Body of pancreas (tissue), 4 donors: ENCODE measurements around the gene PPP1R26. TPM values are rescaled to one million over a fixed set of nuclear protein-coding genes. Genes with fewer than 3 reads are reported as not detected.
"Not testable (repeated sequence)": the region's sequence is repeated elsewhere in the genome, so short reads cannot be mapped to it uniquely, and the experiment has no call there.

Source experiments
- ATAC-seq: fragments of 150-250 bp; one replicate; pipeline ENCODE4 v1.9.1; 2016
- DNase-seq, 4 donors: peaks; one replicate each; pipeline ENCODE4 v3.0.0-alpha.2; 2019
- H3K27ac ChIP-seq, 4 donors: fragments of 200-600 bp; sonication (generic); 1 replicate in 3 of 4; 2 replicates in 1 of 4; pipeline versions ENCODE4 v1.5.1 to v1.6.1; 2016 to 2019; ENCODE audit warnings: mild to moderate bottlenecking in 1 of 4, mixed read lengths in 1 of 4, moderate library complexity in 1 of 4
- H3K27me3 ChIP-seq, 2 donors: fragments of 200-600 bp; sonication (generic); one replicate each; pipeline ENCODE4 v1.6.0; 2016; ENCODE audit warnings: mild to moderate bottlenecking in 1 of 2
- H3K36me3 ChIP-seq, 2 donors: fragments of 200-600 bp; sonication (generic); replicated peaks in 1 of 2; 2 replicates each; pipeline ENCODE4 v1.5.1; 2016; ENCODE audit warnings: low read depth in 2 of 2; ENCODE audit not compliant: insufficient read depth in 1 of 2
- H3K4me1 ChIP-seq: fragments of 200-600 bp; sonication (generic); one replicate; pipeline ENCODE4 v1.6.0; 2016
- H3K4me3 ChIP-seq, 2 donors: fragments of 200-600 bp; sonication (generic); 1 replicate in 1 of 2; 2 replicates in 1 of 2; pipeline ENCODE4 v1.5.1; 2016 to 2019
- H3K9me3 ChIP-seq, 3 donors: fragments of 200-600 bp; sonication (generic); 1 replicate in 2 of 3; 2 replicates in 1 of 3; pipeline ENCODE4 v1.5.1; 2016
- POLR2A ChIP-seq, 3 donors: fragments of 450-650 bp; IDR thresholded peaks; one replicate each; pipeline ENCODE4 v1.6.1; 2016; ENCODE audit warnings: antibody characterized with exemption in 3 of 3, mild to moderate bottlenecking in 2 of 3
- WGBS, 2 donors: methylation state at CpG; one replicate each; pipeline ENCODE4 v1.1.5; 2017; 5-methylcytosine and 5-hydroxymethylcytosine counted together
- intact Hi-C: fragments of 100-400 bp; cut with DNase I; formaldehyde crosslinking; loops from one replicate; pipeline ENCODE4 v1.15.1; 2023
- total RNA-seq, 2 donors: library from RNA; depleted of rRNA; stranded (reverse); fragments of >200 nt; gene quantifications; one replicate each; pipeline ENCODE4 v1.1.0, GENCODE V29; 2016
- TF ChIP-seq, protein P1 (sequence below), 7 experiments: fragments of 450-650 bp in 4 of 7; fragments of 200-600 bp in 3 of 7; sonication (generic) in 3 of 7; IDR thresholded peaks; one replicate each; pipeline ENCODE4 v1.5.1; 2016 to 2019; ENCODE audit warnings: antibody characterized with exemption in 7 of 7

PPP1R26 gene
- total RNA-seq, 2 donors from 2014 or later = 17.8 to 17.9 TPM

DNA sequence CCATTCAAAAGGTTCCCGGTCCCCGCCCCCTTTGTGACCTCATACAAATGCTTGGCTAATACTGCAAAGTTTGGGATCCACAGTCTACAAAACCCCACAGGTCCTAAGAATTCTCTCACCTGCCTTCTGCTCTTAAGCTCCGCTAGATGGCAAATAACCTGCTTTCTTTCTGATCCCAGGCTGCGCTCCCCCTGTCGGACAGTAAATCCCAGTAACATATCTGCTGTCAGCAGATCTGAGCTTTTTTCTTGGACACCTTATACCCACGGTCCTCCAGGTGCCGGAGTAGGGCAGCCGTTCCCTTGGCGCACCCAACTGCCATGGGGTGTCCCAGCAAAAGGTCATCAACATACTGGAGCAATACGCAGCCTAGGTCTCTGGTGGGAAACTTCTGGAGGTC, 39.0 kb upstream of the PPP1R26 start:
- WGBS, 2 donors = 57 to 67% methylated on average over 5 to 10 of the region's 10 CpGs
- Histone ChIP-seq H3K4me3 (no peak overlapping the region), H3K27ac (no peak overlapping the region), H3K4me1 (peaks cover 22% of the 10 kb centered on the region), H3K9me3 (no peaks in the 10 kb centered on the region), H3K27me3 (no peaks in the 10 kb centered on the region), H3K36me3 (no peaks in the 10 kb centered on the region)
- ATAC-seq (no peak), DNase-seq (peak in 3 of 4 donors; percentile 22 to 39 (median 33))
- TF ChIP-seq POLR2A (IDR thresholded peaks at IDR 0.05) = no peak
- TF ChIP-seq, protein P1, sequence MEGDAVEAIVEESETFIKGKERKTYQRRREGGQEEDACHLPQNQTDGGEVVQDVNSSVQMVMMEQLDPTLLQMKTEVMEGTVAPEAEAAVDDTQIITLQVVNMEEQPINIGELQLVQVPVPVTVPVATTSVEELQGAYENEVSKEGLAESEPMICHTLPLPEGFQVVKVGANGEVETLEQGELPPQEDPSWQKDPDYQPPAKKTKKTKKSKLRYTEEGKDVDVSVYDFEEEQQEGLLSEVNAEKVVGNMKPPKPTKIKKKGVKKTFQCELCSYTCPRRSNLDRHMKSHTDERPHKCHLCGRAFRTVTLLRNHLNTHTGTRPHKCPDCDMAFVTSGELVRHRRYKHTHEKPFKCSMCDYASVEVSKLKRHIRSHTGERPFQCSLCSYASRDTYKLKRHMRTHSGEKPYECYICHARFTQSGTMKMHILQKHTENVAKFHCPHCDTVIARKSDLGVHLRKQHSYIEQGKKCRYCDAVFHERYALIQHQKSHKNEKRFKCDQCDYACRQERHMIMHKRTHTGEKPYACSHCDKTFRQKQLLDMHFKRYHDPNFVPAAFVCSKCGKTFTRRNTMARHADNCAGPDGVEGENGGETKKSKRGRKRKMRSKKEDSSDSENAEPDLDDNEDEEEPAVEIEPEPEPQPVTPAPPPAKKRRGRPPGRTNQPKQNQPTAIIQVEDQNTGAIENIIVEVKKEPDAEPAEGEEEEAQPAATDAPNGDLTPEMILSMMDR (IDR thresholded peaks at IDR 0.05) = peak in 4 of 7 experiments; percentile 14 to 43 (median 36)
- intact Hi-C loops = no loop called here

DNA sequence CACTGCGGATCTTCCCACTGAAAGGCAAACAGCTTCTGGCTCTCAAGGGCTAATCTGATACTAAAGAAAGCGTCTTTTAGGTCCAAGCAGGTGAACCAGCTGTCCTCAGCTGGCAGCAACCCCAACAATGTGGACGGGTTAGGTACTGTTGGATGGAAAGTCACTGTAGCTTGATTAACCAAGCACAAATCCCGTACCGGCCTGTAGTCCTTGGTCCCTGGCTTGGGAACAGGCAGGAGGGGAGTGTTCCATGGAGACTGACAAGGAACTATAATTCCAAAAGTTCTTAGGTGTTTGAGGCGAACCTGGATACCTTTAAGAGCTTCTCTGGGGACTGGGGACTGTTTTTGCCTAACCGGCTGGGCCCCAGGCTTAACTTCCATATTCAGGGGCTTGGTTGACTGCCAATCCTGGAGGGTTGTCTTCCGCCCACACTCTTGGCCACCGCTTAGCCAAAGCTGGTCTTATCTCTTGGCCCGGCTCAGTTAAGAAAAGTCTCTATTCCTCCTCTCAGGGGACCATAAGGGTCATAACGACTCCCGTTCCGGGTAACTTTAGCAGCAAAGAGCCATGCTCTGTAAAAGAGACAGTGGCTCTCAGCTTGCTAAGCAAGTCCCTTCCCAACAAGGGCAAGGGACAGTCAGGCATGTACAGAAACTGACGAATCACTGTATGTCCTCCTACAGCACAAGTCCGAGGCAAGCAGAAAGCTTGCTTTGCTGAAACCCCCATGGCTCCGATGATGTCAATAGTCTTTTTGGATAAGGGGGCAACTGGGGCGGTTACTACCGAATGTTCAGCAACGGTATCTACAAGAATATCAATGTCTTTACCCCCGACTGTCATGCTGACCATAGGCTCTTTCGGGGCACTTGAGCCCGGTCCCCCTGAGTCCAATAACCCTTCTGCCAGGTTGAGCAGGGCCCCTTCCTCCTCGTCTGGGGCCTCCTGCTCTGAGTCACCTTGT, 38.2 kb upstream of the PPP1R26 start:
- WGBS, 2 donors = 50 to 55% methylated on average over 23 of the region's 23 CpGs
- H3K27me3 ChIP-seq, H3K9me3 ChIP-seq, H3K4me3 ChIP-seq, intact Hi-C loops, ATAC-seq, H3K36me3 ChIP-seq: not testable (repeated sequence)
- Histone ChIP-seq H3K27ac (peak overlapping the region in 1 of 4 donors; percentile 54), H3K4me1 (peaks cover 22% of the 10 kb centered on the region)
- peak; percentile 30 to 60 (median 34) for DNase-seq

DNA sequence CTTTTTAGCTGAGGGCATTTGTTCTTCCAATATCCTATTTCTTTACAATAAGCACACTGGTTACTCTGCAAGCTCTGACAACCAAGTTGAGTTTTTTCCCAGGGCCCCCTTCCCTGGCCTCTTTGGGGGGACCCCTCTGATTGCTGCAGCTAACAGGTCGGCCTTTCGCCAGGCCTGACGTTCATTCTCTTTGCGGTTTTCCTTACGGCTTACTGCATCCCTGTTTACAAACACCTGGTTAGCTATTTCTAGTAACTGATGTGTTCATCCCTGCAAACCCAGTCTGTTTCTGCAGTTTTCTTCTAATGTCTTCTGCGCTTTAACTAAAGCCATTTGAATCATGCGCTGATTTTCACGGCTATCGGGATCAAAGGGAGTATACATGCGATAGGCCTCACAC, 37.5 kb upstream of the PPP1R26 start:
- DNase-seq (no peak), ATAC-seq (no peak)
- intact Hi-C loops = no loop called here
- no peak for TF ChIP-seq POLR2A (IDR thresholded peaks at IDR 0.05)
- TF ChIP-seq, protein P1 (IDR thresholded peaks at IDR 0.05) = no peak
- H3K9me3 ChIP-seq = no peaks in the 10 kb centered on the region
- H3K36me3 ChIP-seq = no peaks in the 10 kb centered on the region
- H3K27me3 ChIP-seq = no peaks in the 10 kb centered on the region
- H3K27ac ChIP-seq = no peak overlapping the region
- no peak overlapping the region for H3K4me3 ChIP-seq
- peaks cover 22% of the 10 kb centered on the region for H3K4me1 ChIP-seq
- WGBS, 2 donors = 73 to 83% methylated on average over 10 of the region's 10 CpGs

DNA sequence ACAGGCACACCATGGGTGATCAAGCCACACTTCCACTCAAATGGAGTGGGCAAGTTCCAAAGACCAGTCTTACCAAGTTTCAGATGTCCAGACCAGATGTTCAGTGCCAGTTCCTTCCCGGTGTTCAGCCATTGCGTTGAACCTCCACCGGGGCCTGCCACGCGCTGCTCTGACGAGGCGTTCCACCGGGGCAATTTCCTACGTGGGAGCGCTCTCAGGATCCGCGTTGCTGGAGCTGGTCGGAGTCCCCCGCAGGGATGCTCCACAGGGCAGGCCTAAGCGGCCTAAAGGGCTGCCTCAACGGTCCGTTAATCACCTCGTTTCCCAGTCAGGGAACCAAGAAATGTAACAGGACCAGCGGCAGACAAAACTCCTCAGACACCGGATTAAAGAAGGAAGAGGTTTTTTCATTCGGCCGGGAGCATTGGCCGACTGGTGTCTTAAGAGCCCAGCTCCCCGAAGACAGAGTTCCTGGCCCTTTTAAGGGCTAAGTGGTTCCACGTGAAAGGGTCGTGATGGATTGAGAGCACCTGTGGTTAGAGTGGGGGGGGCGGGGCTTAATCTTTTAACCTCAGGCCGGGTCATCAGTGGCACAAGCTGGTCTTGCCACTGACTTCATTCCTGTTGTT, 35.7 kb upstream of the PPP1R26 start:
- ATAC-seq (no peak), DNase-seq (no peak)
- 73 to 79% methylated on average over 25 to 28 of the region's 28 CpGs for WGBS, 2 donors
- no peak overlapping the region for H3K27ac ChIP-seq
- peaks cover 16% of the 10 kb centered on the region for H3K4me1 ChIP-seq
- intact Hi-C loops = no loop called here
- TF ChIP-seq POLR2A (IDR thresholded peaks at IDR 0.05) = no peak
- TF ChIP-seq, protein P1 (IDR thresholded peaks at IDR 0.05) = no peak
- no peaks in the 10 kb centered on the region for H3K9me3 ChIP-seq
- no peaks in the 10 kb centered on the region for H3K36me3 ChIP-seq
- no peaks in the 10 kb centered on the region for H3K27me3 ChIP-seq
- no peak overlapping the region for H3K4me3 ChIP-seq

DNA sequence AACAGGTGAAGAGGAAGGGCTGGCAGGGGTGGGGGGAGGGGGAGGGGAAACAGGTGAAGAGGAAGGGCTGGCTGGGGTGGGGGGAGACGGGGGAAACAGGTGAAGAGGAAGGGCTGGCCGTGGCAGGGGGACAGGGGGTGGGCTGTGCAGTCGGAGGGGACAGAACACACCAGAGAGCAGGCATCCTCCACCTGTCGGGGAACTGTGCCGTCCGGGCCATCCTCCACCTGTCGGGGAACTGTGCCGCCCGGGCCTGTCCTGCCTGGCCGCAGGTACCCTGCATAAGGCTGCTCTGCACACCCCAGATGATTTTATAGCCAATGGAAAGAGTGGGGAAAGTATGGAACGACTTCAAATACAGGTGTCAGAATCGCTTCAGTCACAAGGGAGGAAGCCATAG, 32.5 kb upstream of the PPP1R26 start:
- whole genome bisulfite sequencing, 2 donors = 45% methylated on average over 12 of the region's 12 CpGs
- no peak overlapping the region for H3K27ac ChIP-seq
- intact Hi-C loops = no loop called here
- no peak overlapping the region for H3K4me3 ChIP-seq
- DNase-seq = no peak
- H3K36me3 ChIP-seq = no peaks in the 10 kb centered on the region
- H3K9me3 ChIP-seq = no peaks in the 10 kb centered on the region
- no peak for ATAC-seq
- no peaks in the 10 kb centered on the region for H3K4me1 ChIP-seq
- no peaks in the 10 kb centered on the region for H3K27me3 ChIP-seq
- TF ChIP-seq, protein P1 (IDR thresholded peaks at IDR 0.05) = no peak
- TF ChIP-seq POLR2A (IDR thresholded peaks at IDR 0.05) = no peak
